WTC11 (cell line): ENCODE measurements around the gene RND3. TPM values are rescaled to one million over a fixed set of nuclear protein-coding genes. Genes with fewer than 3 reads are reported as not detected.

ENCODE experiments used
- ATAC-seq: fragments of 200-7000 bp; cut with Tn5 transposase; 2 replicates; pipeline ENCODE4 v1.10.0; 2021; ENCODE audit warnings: mild to moderate bottlenecking, moderate library complexity
- CTCF ChIA-PET: fragments of 300-600 bp; sonication (Branson Sonifier 250); formaldehyde crosslinking; loops from one replicate; lab custom pipeline; 2021; ENCODE audit warnings: antibody characterized with exemption; lab: Charles Lee
- POLR2A ChIA-PET: fragments of 350-600 bp; sonication (Branson Sonifier 250); formaldehyde crosslinking; loops from one replicate; lab custom pipeline; 2021; ENCODE audit warnings: antibody characterized with exemption; lab: Charles Lee
- DNase-seq: peaks from one replicate; pipeline ENCODE4 v3.0.0; 2021; ENCODE audit warnings: low spot score
- H3K27ac Mint-ChIP-seq: 2 replicates; pipeline ENCODE4 v1.8.0; 2021; ENCODE audit warnings: mixed read lengths
- H3K27me3 Mint-ChIP-seq: 2 replicates; pipeline ENCODE4 v1.8.0; 2021; ENCODE audit warnings: low read depth, mild to moderate bottlenecking, moderate library complexity, mixed read lengths
- H3K36me3 Mint-ChIP-seq: 2 replicates; pipeline ENCODE4 v1.8.0; 2021; ENCODE audit warnings: mixed read lengths
- H3K4me1 Mint-ChIP-seq: 2 replicates; pipeline ENCODE4 v1.8.0; 2022; ENCODE audit warnings: mixed read lengths
- H3K4me3 Mint-ChIP-seq: 2 replicates; pipeline ENCODE4 v1.8.0; 2021; ENCODE audit warnings: mild to moderate bottlenecking, moderate library complexity, mixed read lengths
- H3K9me3 Mint-ChIP-seq: 2 replicates; pipeline ENCODE4 v1.8.0; 2021; ENCODE audit warnings: mixed read lengths
- AFF4 ChIP-seq: sonication (generic); formaldehyde crosslinking; IDR thresholded peaks from 2 replicates; pipeline ENCODE4 v1.8.1; 2023; ENCODE audit warnings: mild to moderate bottlenecking, missing genetic modification reagents, borderline replicate concordance
- AR ChIP-seq: fragments of 250-450 bp; sonication (Bioruptor Pico); IDR thresholded peaks from 2 replicates; pipeline ENCODE4 v1.9.0; 2021; ENCODE audit warnings: mild to moderate bottlenecking
- E2F1 ChIP-seq: sonication (generic); formaldehyde crosslinking; IDR thresholded peaks from 2 replicates; pipeline ENCODE4 v1.8.0; 2022; ENCODE audit warnings: mild to moderate bottlenecking, missing genetic modification reagents
- JUN ChIP-seq: sonication (generic); formaldehyde crosslinking; IDR thresholded peaks from 2 replicates; pipeline ENCODE4 v1.8.0; 2023; ENCODE audit warnings: mild to moderate bottlenecking, missing genetic modification reagents
- MLX ChIP-seq: sonication (generic); formaldehyde crosslinking; IDR thresholded peaks from 2 replicates; pipeline ENCODE4 v1.8.1; 2023; ENCODE audit warnings: mild to moderate bottlenecking, missing genetic modification reagents, moderate library complexity
- NR2C2 ChIP-seq: sonication (generic); formaldehyde crosslinking; IDR thresholded peaks from 2 replicates; pipeline ENCODE4 v1.8.0; 2022; ENCODE audit warnings: mild to moderate bottlenecking, missing genetic modification reagents
- OVOL2 ChIP-seq: fragments of 250-450 bp; sonication (Bioruptor Pico); IDR thresholded peaks from 2 replicates; pipeline ENCODE4 v1.9.0; 2021; ENCODE audit warnings: mild to moderate bottlenecking, borderline replicate concordance
- RELA ChIP-seq: sonication (generic); formaldehyde crosslinking; IDR thresholded peaks from 2 replicates; pipeline ENCODE4 v1.8.1; 2022; ENCODE audit warnings: missing genetic modification reagents, mild to moderate bottlenecking, borderline replicate concordance
- SMAD3 ChIP-seq: sonication (generic); formaldehyde crosslinking; IDR thresholded peaks from 2 replicates; pipeline ENCODE4 v1.8.0; 2022; ENCODE audit warnings: missing genetic modification reagents, mild to moderate bottlenecking, borderline replicate concordance
- TEAD4 ChIP-seq: sonication (generic); formaldehyde crosslinking; IDR thresholded peaks from 2 replicates; pipeline ENCODE4 v1.8.0; 2022; ENCODE audit warnings: mild to moderate bottlenecking, missing genetic modification reagents
- ZNF232 ChIP-seq: sonication (generic); formaldehyde crosslinking; IDR thresholded peaks from 2 replicates; pipeline ENCODE4 v1.8.0; 2022; ENCODE audit warnings: mild to moderate bottlenecking, missing genetic modification reagents
- ZNF317 ChIP-seq: sonication (generic); formaldehyde crosslinking; IDR thresholded peaks from 2 replicates; pipeline ENCODE4 v1.8.1; 2023; ENCODE audit warnings: low read depth, mild to moderate bottlenecking, moderate library complexity, missing genetic modification reagents, borderline replicate concordance
- ZNF671 ChIP-seq: fragments of 250-450 bp; sonication (Bioruptor Pico); IDR thresholded peaks from 2 replicates; pipeline ENCODE4 v1.8.0; 2021; ENCODE audit warnings: mild to moderate bottlenecking
- total RNA-seq: library from RNA; stranded (reverse); gene quantifications from 3 replicates; pipeline ENCODE4 v1.2.3, GENCODE V29; 2021
- TF ChIP-seq, protein P1 (sequence below): sonication (generic); formaldehyde crosslinking; IDR thresholded peaks from 2 replicates; pipeline ENCODE4 v1.8.1; 2022; ENCODE audit warnings: mild to moderate bottlenecking, missing genetic modification reagents, moderate library complexity, borderline replicate concordance
- TF ChIP-seq, protein P2 (sequence below): sonication (generic); formaldehyde crosslinking; IDR thresholded peaks from 2 replicates; pipeline ENCODE4 v1.8.0; 2022; ENCODE audit warnings: missing genetic modification reagents

RND3 gene
- total RNA-seq, 1 experiment from 2014 or later = 64.4 TPM

- TF ChIP-seq TEAD4 (CRISPR knock-in tag) = no peak
- TF ChIP-seq ZNF232 (CRISPR knock-in tag) = no peak
- no peak for TF ChIP-seq SMAD3 (CRISPR knock-in tag)
- TF ChIP-seq AR = no peak
- TF ChIP-seq, all 79 proteins: peak for 0
Measured at GRCh38 chr2:150491943-150492342, 4.5 kb upstream of the RND3 start (continued).

DNA sequence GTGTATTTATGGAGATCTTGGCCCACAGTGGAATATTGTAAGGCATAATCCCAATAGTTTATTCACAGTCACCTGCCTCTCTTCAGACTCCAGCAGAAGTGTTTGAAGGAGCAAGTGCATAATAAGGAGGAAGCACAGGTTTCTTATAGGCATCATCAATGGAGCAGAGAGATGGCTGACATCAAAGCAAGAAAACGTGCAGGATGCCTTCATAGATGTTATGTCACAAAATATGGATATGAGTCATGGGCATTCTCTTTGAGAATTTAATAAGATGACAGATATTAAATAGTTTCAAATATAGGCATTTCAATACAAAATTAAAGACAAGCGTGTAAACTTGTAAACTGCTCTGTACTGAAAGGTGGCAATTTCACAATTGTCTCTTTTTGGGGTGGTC is 4.0 kb upstream of the RND3 start:
- Mint-ChIP-seq H3K27me3 (no peaks in the 10 kb centered on the region), H3K4me3 (no peak overlapping the region), H3K9me3 (no peaks in the 10 kb centered on the region), H3K36me3 (peaks cover 5% of the 10 kb centered on the region), H3K4me1 (0 out of 2 replicates have a peak, but pooled peaks cover 4% of the 10 kb centered on the region), H3K27ac (no peak overlapping the region)
- no peak for DNase-seq
- ATAC-seq = no peak
- ChIA-PET POLR2A (no interaction called here), CTCF (no interaction called here)
- TF ChIP-seq ZNF671 (CRISPR knock-in tag) = no peak
- TF ChIP-seq E2F1 = no peak
- TF ChIP-seq AFF4 (CRISPR knock-in tag) = no peak
- TF ChIP-seq, protein P1, sequence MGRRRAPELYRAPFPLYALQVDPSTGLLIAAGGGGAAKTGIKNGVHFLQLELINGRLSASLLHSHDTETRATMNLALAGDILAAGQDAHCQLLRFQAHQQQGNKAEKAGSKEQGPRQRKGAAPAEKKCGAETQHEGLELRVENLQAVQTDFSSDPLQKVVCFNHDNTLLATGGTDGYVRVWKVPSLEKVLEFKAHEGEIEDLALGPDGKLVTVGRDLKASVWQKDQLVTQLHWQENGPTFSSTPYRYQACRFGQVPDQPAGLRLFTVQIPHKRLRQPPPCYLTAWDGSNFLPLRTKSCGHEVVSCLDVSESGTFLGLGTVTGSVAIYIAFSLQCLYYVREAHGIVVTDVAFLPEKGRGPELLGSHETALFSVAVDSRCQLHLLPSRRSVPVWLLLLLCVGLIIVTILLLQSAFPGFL (CRISPR knock-in tag) = no peak
- TF ChIP-seq JUN (CRISPR knock-in tag) = no peak
- no peak for TF ChIP-seq OVOL2
- no peak for TF ChIP-seq NR2C2 (CRISPR knock-in tag)
- TF ChIP-seq ZNF317 = no peak
- TF ChIP-seq MLX (CRISPR knock-in tag) = no peak
- TF ChIP-seq, protein P2, sequence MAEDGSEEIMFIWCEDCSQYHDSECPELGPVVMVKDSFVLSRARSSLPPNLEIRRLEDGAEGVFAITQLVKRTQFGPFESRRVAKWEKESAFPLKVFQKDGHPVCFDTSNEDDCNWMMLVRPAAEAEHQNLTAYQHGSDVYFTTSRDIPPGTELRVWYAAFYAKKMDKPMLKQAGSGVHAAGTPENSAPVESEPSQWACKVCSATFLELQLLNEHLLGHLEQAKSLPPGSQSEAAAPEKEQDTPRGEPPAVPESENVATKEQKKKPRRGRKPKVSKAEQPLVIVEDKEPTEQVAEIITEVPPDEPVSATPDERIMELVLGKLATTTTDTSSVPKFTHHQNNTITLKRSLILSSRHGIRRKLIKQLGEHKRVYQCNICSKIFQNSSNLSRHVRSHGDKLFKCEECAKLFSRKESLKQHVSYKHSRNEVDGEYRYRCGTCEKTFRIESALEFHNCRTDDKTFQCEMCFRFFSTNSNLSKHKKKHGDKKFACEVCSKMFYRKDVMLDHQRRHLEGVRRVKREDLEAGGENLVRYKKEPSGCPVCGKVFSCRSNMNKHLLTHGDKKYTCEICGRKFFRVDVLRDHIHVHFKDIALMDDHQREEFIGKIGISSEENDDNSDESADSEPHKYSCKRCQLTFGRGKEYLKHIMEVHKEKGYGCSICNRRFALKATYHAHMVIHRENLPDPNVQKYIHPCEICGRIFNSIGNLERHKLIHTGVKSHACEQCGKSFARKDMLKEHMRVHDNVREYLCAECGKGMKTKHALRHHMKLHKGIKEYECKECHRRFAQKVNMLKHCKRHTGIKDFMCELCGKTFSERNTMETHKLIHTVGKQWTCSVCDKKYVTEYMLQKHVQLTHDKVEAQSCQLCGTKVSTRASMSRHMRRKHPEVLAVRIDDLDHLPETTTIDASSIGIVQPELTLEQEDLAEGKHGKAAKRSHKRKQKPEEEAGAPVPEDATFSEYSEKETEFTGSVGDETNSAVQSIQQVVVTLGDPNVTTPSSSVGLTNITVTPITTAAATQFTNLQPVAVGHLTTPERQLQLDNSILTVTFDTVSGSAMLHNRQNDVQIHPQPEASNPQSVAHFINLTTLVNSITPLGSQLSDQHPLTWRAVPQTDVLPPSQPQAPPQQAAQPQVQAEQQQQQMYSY = no peak
- TF ChIP-seq RELA (CRISPR knock-in tag) = no peak
